Fibroblast of lung (primary cell): ENCODE results near the gene NELFB. TPM values are rescaled to one million over a fixed set of nuclear protein-coding genes. Genes with fewer than 3 reads are reported as not detected.

Experiments used
- DNase-seq, 2 donors: peaks; one replicate each; pipeline versions ENCODE4 v3.0.0 to v3.0.0-alpha.2; 2010; ENCODE audit warnings: low read depth in 2 of 2
- H2AFZ ChIP-seq: 2 replicates; pipeline ENCODE4 v1.5.1; 2012; ENCODE audit warnings: low read length, control low read depth, inconsistent platforms
- H3K27ac ChIP-seq: 2 replicates; pipeline ENCODE4 v1.5.1; 2011; ENCODE audit warnings: low read length, control low read depth; ENCODE audit not compliant: insufficient read depth
- H3K27me3 ChIP-seq: 2 replicates; pipeline ENCODE4 v1.5.1; 2011; ENCODE audit warnings: mild to moderate bottlenecking, low read length; ENCODE audit not compliant: control insufficient read depth, insufficient read depth
- H3K36me3 ChIP-seq: 2 replicates; pipeline ENCODE4 v1.5.1; 2011; ENCODE audit warnings: low read length; ENCODE audit not compliant: control insufficient read depth, insufficient read depth
- H3K4me1 ChIP-seq: 2 replicates; pipeline ENCODE4 v1.5.1; 2011; ENCODE audit warnings: low read length; ENCODE audit not compliant: control insufficient read depth, insufficient read depth; ENCODE audit errors: extremely low read depth
- H3K4me2 ChIP-seq: 2 replicates; pipeline ENCODE4 v1.5.1; 2011; ENCODE audit warnings: low read length, control low read depth; ENCODE audit not compliant: insufficient read depth; ENCODE audit errors: extremely low read depth
- H3K4me3 ChIP-seq, 4 experiments: fragments of 200-600 bp in 1 of 4; sonication (generic) in 1 of 4; replicated peaks in 1 of 4; 2 replicates each; pipeline ENCODE4 v1.5.1; 2011 to 2016; ENCODE audit warnings: low read length in 4 of 4, low read depth in 3 of 4, mild to moderate bottlenecking in 3 of 4, control low read depth in 2 of 4, inconsistent platforms in 1 of 4, mixed read lengths in 1 of 4; ENCODE audit not compliant: insufficient read depth in 1 of 4; ENCODE audit errors: control extremely low read depth in 1 of 4
- H3K79me2 ChIP-seq: 2 replicates; pipeline ENCODE4 v1.5.1; 2012; ENCODE audit warnings: mild to moderate bottlenecking, low read length, inconsistent platforms; ENCODE audit not compliant: control insufficient read depth, insufficient read depth
- H3K9ac ChIP-seq: 2 replicates; pipeline ENCODE4 v1.5.1; 2011; ENCODE audit warnings: mild to moderate bottlenecking, low read length, control low read depth; ENCODE audit not compliant: insufficient read depth
- H3K9me3 ChIP-seq: 2 replicates; pipeline ENCODE4 v1.5.1; 2012; ENCODE audit warnings: low read depth, low read length; ENCODE audit not compliant: control insufficient read depth, insufficient read depth
- H4K20me1 ChIP-seq: 2 replicates; pipeline ENCODE4 v1.5.1; 2011; ENCODE audit warnings: low read length; ENCODE audit not compliant: control insufficient read depth, insufficient read depth; ENCODE audit errors: extremely low read depth
- CTCF ChIP-seq, 2 donors: IDR thresholded peaks in 1 of 2; conservative IDR thresholded peaks in 1 of 2; 1 replicate in 1 of 2; 2 replicates in 1 of 2; pipeline ENCODE4 v1.5.1; 2011 to 2012; ENCODE audit warnings: low read length in 2 of 2, control low read depth in 1 of 2, inconsistent platforms in 1 of 2, low read depth in 1 of 2, mild to moderate bottlenecking in 1 of 2
- EZH2 ChIP-seq: IDR thresholded peaks from 2 replicates; pipeline ENCODE4 v1.5.1; 2012; ENCODE audit warnings: low read length, control low read depth, mild to moderate bottlenecking; ENCODE audit errors: missing control alignments
- polyA plus RNA-seq, 2 donors: library from polyadenylated mRNA; depleted of rRNA in 1 of 2; stranded (reverse) in 1 of 2; unstranded in 1 of 2; fragments of >200 nt; gene quantifications; 2 replicates each; pipeline ENCODE4 v1.2.1, GENCODE V29; 2011 to 2012; ENCODE audit warnings: missing spikeins in 1 of 2
- total RNA-seq: library from RNA; depleted of rRNA; stranded (reverse); fragments of >200 nt; gene quantifications from 2 replicates; pipeline ENCODE4 v1.2.1, GENCODE V29; 2014

The NELFB gene
- total and polyA plus RNA-seq, 2 donors (not counting 1 experiment from before 2014, with no cell fraction given): 23.5 to 50.0 TPM

GRCh38 chr9:137240318-137240840 lies 14.7 kb upstream of the NELFB start:
- H3K9me3 ChIP-seq: no peaks in the 10 kb centered on the region
- TF ChIP-seq EZH2 (no peak), CTCF (conservative IDR thresholded peaks at IDR 0.05 in 1 of 2, IDR thresholded peaks at IDR 0.05 in 1 of 2; ENCODE audit: low read depth in 1 of 2, low read length in 2 of 2) (no peak)
- peak overlapping the region; percentile 16 for H2AFZ ChIP-seq
- peak overlapping the region; percentile 95 for H3K27ac ChIP-seq
- peak; percentile 67 to 74 for DNase-seq
- H3K4me3 ChIP-seq: peak overlapping the region; percentile 61 to 76 (median 72)
- H3K79me2 ChIP-seq: peaks cover 38% of the 10 kb centered on the region
- peak overlapping the region; percentile 89 for H3K9ac ChIP-seq
- no peaks in the 10 kb centered on the region for H3K27me3 ChIP-seq
- H3K4me2 ChIP-seq: peak overlapping the region; percentile 96
- peaks cover 18% of the 10 kb centered on the region for H3K36me3 ChIP-seq
- no peaks in the 10 kb centered on the region for H4K20me1 ChIP-seq
- peaks cover 6% of the 10 kb centered on the region for H3K4me1 ChIP-seq

GRCh38 chr9:137240841-137241489 lies 14.2 kb upstream of the NELFB start, which contains the start of gene TUBB4B:
Gene TUBB4B, plus strand, starts transcription at chr9:137241287. Its CDS starts 74 bp downstream, at chr9:137241361.
- peak within 1 kb of the TSS; percentile 72 to 98 (median 88) for H3K4me3 ChIP-seq
- H3K4me1 ChIP-seq: peaks cover 6% of the 10 kb centered on the region
- no peak for TF ChIP-seq EZH2
- TF ChIP-seq CTCF (conservative IDR thresholded peaks at IDR 0.05 in 1 of 2, IDR thresholded peaks at IDR 0.05 in 1 of 2; ENCODE audit: low read depth in 1 of 2, low read length in 2 of 2): no peak
- H3K27me3 ChIP-seq: no peaks in the 10 kb centered on the region
- H3K9me3 ChIP-seq: no peaks in the 10 kb centered on the region
- peak within 1 kb of the TSS; percentile 16 for H2AFZ ChIP-seq
- H3K9ac ChIP-seq: peak within 1 kb of the TSS; percentile 89
- peak within 1 kb of the TSS; percentile 96 for H3K4me2 ChIP-seq
- H3K36me3 ChIP-seq: peaks cover 18% of the 10 kb centered on the region
- no peaks in the 10 kb centered on the region for H4K20me1 ChIP-seq
- peak within 1 kb of the TSS; percentile 95 for H3K27ac ChIP-seq
- DNase-seq: peak; percentile 100
- peaks cover 38% of the 10 kb centered on the region for H3K79me2 ChIP-seq

GRCh38 chr9:137241490-137242268 lies 13.4 kb upstream of the NELFB start:
- H3K36me3 ChIP-seq: peaks cover 18% of the 10 kb centered on the region
- peak overlapping the region; percentile 72 to 98 (median 88) for H3K4me3 ChIP-seq
- no peaks in the 10 kb centered on the region for H3K27me3 ChIP-seq
- no peaks in the 10 kb centered on the region for H3K9me3 ChIP-seq
- H3K4me1 ChIP-seq: peaks cover 6% of the 10 kb centered on the region
- H3K4me2 ChIP-seq: peak overlapping the region; percentile 84
- H2AFZ ChIP-seq: no peak overlapping the region
- TF ChIP-seq CTCF (conservative IDR thresholded peaks at IDR 0.05 in 1 of 2, IDR thresholded peaks at IDR 0.05 in 1 of 2; ENCODE audit: low read depth in 1 of 2, low read length in 2 of 2): no peak
- TF ChIP-seq EZH2: no peak
- no peaks in the 10 kb centered on the region for H4K20me1 ChIP-seq
- DNase-seq: peak; percentile 37
- peak overlapping the region; percentile 84 for H3K9ac ChIP-seq
- peaks cover 38% of the 10 kb centered on the region for H3K79me2 ChIP-seq
- H3K27ac ChIP-seq: peak overlapping the region; percentile 82
